Activated CD8-positive, alpha-beta T cell treated with anti-CD3 and anti-CD28 coated beads for 36 hours (primary cell): ENCODE measurements around the gene ACOT11. TPM values are rescaled to one million over a fixed set of nuclear protein-coding genes. Genes with fewer than 3 reads are reported as not detected.

Experiments
- ATAC-seq: fragments of 200-7000 bp; cut with Tn5 transposase; one replicate; pipeline ENCODE4 v1.10.0; 2021; ENCODE audit warnings: mild to moderate bottlenecking, moderate library complexity
- CTCF ChIA-PET: fragments of 350-600 bp; sonication (Branson Sonifier 250); formaldehyde crosslinking; loops from one replicate; lab custom pipeline; 2021; ENCODE audit warnings: antibody characterized with exemption; lab: Charles Lee
- POLR2A ChIA-PET: fragments of 350-600 bp; sonication (Branson Sonifier 250); formaldehyde crosslinking; loops from one replicate; lab custom pipeline; 2021; ENCODE audit warnings: antibody characterized with exemption; lab: Charles Lee
- DNase-seq: peaks from one replicate; pipeline ENCODE4 v3.0.0-alpha.2; 2020
- H3K27ac Mint-ChIP-seq: one replicate; pipeline ENCODE4 v1.8.0; 2021; ENCODE audit warnings: mild to moderate bottlenecking, mixed read lengths
- H3K27me3 Mint-ChIP-seq: one replicate; pipeline ENCODE4 v1.8.0; 2021; ENCODE audit warnings: mixed read lengths
- H3K36me3 Mint-ChIP-seq: one replicate; pipeline ENCODE4 v1.8.0; 2021; ENCODE audit warnings: low read depth, mixed read lengths
- H3K4me1 Mint-ChIP-seq: one replicate; pipeline ENCODE4 v1.8.0; 2021; ENCODE audit warnings: low read depth, mixed read lengths
- H3K4me3 Mint-ChIP-seq: one replicate; pipeline ENCODE4 v1.8.0; 2021; ENCODE audit warnings: mild to moderate bottlenecking, moderate library complexity, mixed read lengths
- H3K9me3 Mint-ChIP-seq: one replicate; pipeline ENCODE4 v1.8.0; 2021; ENCODE audit warnings: mixed read lengths
- CTCF ChIP-seq: fragments of 200-600 bp; IDR thresholded peaks from one replicate; pipeline ENCODE4 v1.8.0; 2022; ENCODE audit warnings: antibody characterized with exemption, mild to moderate bottlenecking
- intact Hi-C: fragments of 100-400 bp; cut with micrococcal nuclease; formaldehyde crosslinking; loops from one replicate; pipeline ENCODE4 v1.10.0; 2022
- total RNA-seq, 2 experiments: library from RNA; stranded (reverse); gene quantifications; one replicate each; pipeline ENCODE4 v1.2.3, GENCODE V29; 2021

ACOT11 gene
- total RNA-seq, 2 experiments from 2014 or later: 1.1 to 1.2 TPM

DNA sequence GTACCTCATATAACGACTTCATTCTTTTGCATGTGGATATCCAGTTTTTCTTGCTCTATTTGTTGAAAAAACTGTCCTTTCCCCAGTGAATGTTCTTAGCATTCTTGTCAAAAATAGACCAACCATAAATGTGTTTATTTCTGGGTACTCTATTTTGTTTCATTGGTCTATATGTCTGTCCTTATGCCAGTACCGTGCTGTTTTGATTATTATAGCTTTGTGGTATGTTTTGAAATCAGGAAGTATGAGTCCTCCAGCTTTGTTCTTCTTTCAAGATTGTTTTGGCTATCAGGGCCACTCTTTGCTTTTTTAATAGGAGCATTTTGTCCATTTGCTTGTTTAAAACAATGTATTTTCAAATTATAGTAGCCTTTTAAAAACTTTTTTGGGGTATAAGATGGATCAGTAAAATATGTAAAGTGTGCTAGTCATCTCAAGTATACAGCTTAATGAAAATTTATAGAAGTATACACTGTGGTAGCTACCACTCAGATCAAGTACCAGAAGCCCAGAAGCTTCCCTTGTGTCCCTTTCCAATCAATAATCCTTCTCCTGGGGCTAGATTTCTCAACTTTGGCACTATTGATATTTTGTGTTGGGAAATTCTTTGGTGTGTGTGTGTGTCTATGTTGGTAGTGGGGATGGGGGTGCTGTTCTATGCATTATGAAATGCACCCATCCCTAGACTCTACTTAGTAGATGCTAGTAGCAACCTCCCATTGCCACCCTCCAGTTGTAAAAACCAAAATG lies 110.3 kb downstream of the ACOT11 start:
- Mint-ChIP-seq H3K4me3 (no peak overlapping the region), H3K4me1 (no peaks in the 10 kb centered on the region), H3K27ac (no peak overlapping the region), H3K9me3 (no peaks in the 10 kb centered on the region), H3K27me3 (no peaks in the 10 kb centered on the region), H3K36me3 (no peaks in the 10 kb centered on the region)
- no peak for DNase-seq
- CTCF ChIA-PET: interaction anchor here (0.5 to 1.1 kb wide), 4 partner anchors 21 to 589 kb away, joined by 3 read pairs; partner anchors contain the start of gene TTC22
- intact Hi-C loops: no loop called here
- no peak for ATAC-seq
- POLR2A ChIA-PET: interaction anchor here (0.7 kb wide), 1 partner anchor 37 kb away, joined by 3 read pairs; no protein-coding TSS in a partner anchor
- no peak for TF ChIP-seq CTCF

Other genes starting within 250 kb of the ACOT11 start
- 10 to 100 TPM; 62.6 to 67.8 TPM for gene SSBP3, start 141.8 kb upstream of the ACOT11 start, total RNA-seq
- not detected for gene FAM151A, start 75.3 kb downstream of the ACOT11 start, total RNA-seq
- under 1 TPM in 1 of 2 experiments, not detected in 1; 0.11 TPM for gene MROH7, start 93.6 kb downstream of the ACOT11 start, total RNA-seq
- gene TTC4, start 167.6 kb downstream of the ACOT11 start, total RNA-seq: 10 to 100 TPM; 26.7 to 28.2 TPM
- gene PARS2, start 216.3 kb downstream of the ACOT11 start, total RNA-seq: 1 to 10 TPM; 6.0 to 6.7 TPM